DOHH2 (cell line): ENCODE data around the gene C20orf202.

Experiments
- H3F3A ChIP-seq: fragments of 200-600 bp; sonication (generic), shearing (Covaris generic); 2 replicates; pipeline ENCODE4 v1.6.0; 2016; ENCODE audit warnings: antibody characterized with exemption, mild to moderate bottlenecking; ENCODE audit not compliant: control insufficient read depth, insufficient read depth
- H3K27ac ChIP-seq: fragments of 200-600 bp; sonication (generic); 2 replicates; pipeline ENCODE4 v1.5.1; 2014; ENCODE audit warnings: low read depth, mild to moderate bottlenecking, low read length, moderate library complexity
- H3K27me3 ChIP-seq: fragments of 200-600 bp; sonication (generic); 2 replicates; pipeline ENCODE4 v1.6.1; 2014; ENCODE audit warnings: mild to moderate bottlenecking, low read length, mixed read lengths; ENCODE audit not compliant: control insufficient read depth
- H3K36me3 ChIP-seq: fragments of 200-600 bp; sonication (generic); 2 replicates; pipeline ENCODE4 v1.6.1; 2014; ENCODE audit warnings: mild to moderate bottlenecking, low read length, moderate library complexity, mixed read lengths; ENCODE audit not compliant: control insufficient read depth
- H3K4me1 ChIP-seq: fragments of 200-600 bp; sonication (generic); 2 replicates; pipeline ENCODE4 v1.6.1; 2014; ENCODE audit warnings: mild to moderate bottlenecking, low read length, mixed read lengths; ENCODE audit not compliant: control insufficient read depth
- H3K4me2 ChIP-seq: fragments of 200-600 bp; sonication (generic); 2 replicates; pipeline ENCODE4 v1.6.0; 2014; ENCODE audit warnings: mild to moderate bottlenecking, low read length, moderate library complexity
- H3K4me3 ChIP-seq: fragments of 200-600 bp; sonication (generic); 2 replicates; pipeline ENCODE4 v1.5.1; 2014; ENCODE audit warnings: mild to moderate bottlenecking, low read length, mixed read lengths
- H3K79me2 ChIP-seq: fragments of 200-600 bp; sonication (generic); 2 replicates; pipeline ENCODE4 v1.6.1; 2014; ENCODE audit warnings: mild to moderate bottlenecking, low read length, mixed read lengths; ENCODE audit not compliant: control insufficient read depth
- H3K9me2 ChIP-seq: fragments of 200-600 bp; sonication (generic); replicated peaks from 2 replicates; pipeline ENCODE4 v1.6.1; 2014; ENCODE audit warnings: mild to moderate bottlenecking, low read length, mixed read lengths; ENCODE audit not compliant: control insufficient read depth
- H3K9me3 ChIP-seq: fragments of 200-600 bp; sonication (generic); 2 replicates; pipeline ENCODE4 v1.6.1; 2014; ENCODE audit warnings: antibody characterized with exemption, low read length, mixed read lengths; ENCODE audit not compliant: control insufficient read depth, insufficient read depth
- H4K20me1 ChIP-seq: fragments of 200-600 bp; sonication (generic); 2 replicates; pipeline ENCODE4 v1.6.0; 2014; ENCODE audit warnings: low read depth, mild to moderate bottlenecking, antibody characterized with exemption, low read length, moderate library complexity; ENCODE audit not compliant: control insufficient read depth, insufficient read depth
- CTCF ChIP-seq: fragments of 200-600 bp; sonication (generic); IDR thresholded peaks from one replicate; pipeline ENCODE4 v1.5.1; 2014; ENCODE audit warnings: antibody characterized with exemption, mild to moderate bottlenecking, low read depth, low read length; ENCODE audit not compliant: poor library complexity, severe bottlenecking
- EZH2phosphoT487 ChIP-seq: fragments of 200-600 bp; sonication (generic); IDR thresholded peaks from 2 replicates; pipeline ENCODE4 v1.6.1; 2017; ENCODE audit warnings: borderline replicate concordance, mild to moderate bottlenecking, antibody characterized with exemption, low read length, moderate library complexity, mixed read lengths

C20orf202 gene

DNA sequence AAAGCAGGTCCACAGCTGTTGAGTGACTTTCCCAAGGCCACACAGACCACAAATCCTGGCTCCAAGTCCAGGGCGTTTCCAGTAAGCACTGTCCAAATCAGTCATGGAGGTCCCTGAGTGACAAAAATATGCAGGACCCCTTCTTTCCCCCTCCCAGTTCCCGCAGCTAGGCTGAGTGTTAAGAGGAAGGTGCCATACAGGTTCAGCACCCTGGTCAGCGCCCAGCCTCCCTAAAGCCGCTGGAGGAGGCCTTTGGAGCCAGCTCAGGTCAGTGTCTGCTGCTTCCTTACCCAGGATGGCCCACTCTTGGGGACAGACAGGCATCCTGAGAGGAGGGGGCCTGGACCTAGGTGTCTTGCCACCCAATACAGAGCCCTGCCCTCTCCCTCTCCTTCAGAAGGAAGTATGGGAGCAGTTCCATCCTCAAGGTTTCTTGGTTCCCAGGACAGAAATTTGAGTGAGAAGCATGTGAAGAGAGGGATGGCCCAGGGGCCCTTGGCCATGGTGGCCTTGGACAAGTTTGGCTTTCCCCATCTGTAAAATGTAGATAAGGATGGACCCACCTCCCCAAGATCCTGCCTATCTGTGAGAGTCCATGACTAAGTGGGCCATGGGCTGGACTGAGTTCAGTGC, 31.7 kb upstream of the C20orf202 start:
- Histone ChIP-seq H3K27ac (no peak overlapping the region), H3K27me3 (no peaks in the 10 kb centered on the region), H3K4me2 (no peak overlapping the region), H3K9me3 (no peaks in the 10 kb centered on the region), H4K20me1 (no peaks in the 10 kb centered on the region), H3K4me1 (peaks cover 8% of the 10 kb centered on the region), H3K9me2 (no peaks in the 10 kb centered on the region), H3K4me3 (no peak overlapping the region), H3F3A (no peaks in the 10 kb centered on the region), H3K36me3 (peaks cover 33% of the 10 kb centered on the region), H3K79me2 (no peaks in the 10 kb centered on the region)
- no peak for TF ChIP-seq EZH2phosphoT487
- no peak for TF ChIP-seq CTCF

GRCh38 chr20:1173698-1174097, 29.6 kb upstream of the C20orf202 start:
- Histone ChIP-seq H3K27me3 (no peaks in the 10 kb centered on the region), H3F3A (no peaks in the 10 kb centered on the region), H3K36me3 (peaks cover 12% of the 10 kb centered on the region), H3K4me2 (no peak overlapping the region), H3K9me2 (no peaks in the 10 kb centered on the region), H3K27ac (no peak overlapping the region), H4K20me1 (no peaks in the 10 kb centered on the region), H3K79me2 (no peaks in the 10 kb centered on the region), H3K4me1 (no peaks in the 10 kb centered on the region), H3K9me3 (no peaks in the 10 kb centered on the region), H3K4me3 (no peak overlapping the region)
- TF ChIP-seq CTCF: no peak
- no peak for TF ChIP-seq EZH2phosphoT487

- Histone ChIP-seq H3F3A (no peaks in the 10 kb centered on the region), H3K4me2 (no peak overlapping the region), H3K27me3 (no peaks in the 10 kb centered on the region), H4K20me1 (no peaks in the 10 kb centered on the region), H3K79me2 (no peaks in the 10 kb centered on the region), H3K4me1 (no peaks in the 10 kb centered on the region), H3K9me3 (no peaks in the 10 kb centered on the region), H3K27ac (no peak overlapping the region), H3K9me2 (no peaks in the 10 kb centered on the region), H3K36me3 (peaks cover 1% of the 10 kb centered on the region; the same call in 1 of the 2 replicates), H3K4me3 (no peak overlapping the region)
- no peak for TF ChIP-seq CTCF
- no peak for TF ChIP-seq EZH2phosphoT487
Observed at GRCh38 chr20:1174787-1175186, 28.5 kb upstream of the C20orf202 start.
